GM12878 (cell line): Measurements from ENCODE around the gene WRAP73. TPM values are rescaled to one million over a fixed set of nuclear protein-coding genes. Genes with fewer than 3 reads are reported as not detected.

ENCODE experiments used
- ATAC-seq: fragments of 200-7000 bp; cut with Tn5 transposase; 3 replicates; pipeline ENCODE4 v1.9.1; 2020; ENCODE audit warnings: mild to moderate bottlenecking, moderate library complexity
- BruUV-seq: library from RNA; stranded (reverse); fragments of 400-500 nt; replicated peaks from 2 replicates; lab custom pipeline; 2021; lab: Mats Ljungman, UMichigan
- CTCF ChIA-PET: fragments of 300-600 bp; sonication (Branson Sonifier 250); formaldehyde crosslinking; extraction: SDS; loops from one replicate; lab custom pipeline; 2021; ENCODE audit warnings: inconsistent platforms; lab: Yijun Ruan, JAX
- POLR2A ChIA-PET: fragments of 350-600 bp; formaldehyde crosslinking; extraction: SDS; loops from one replicate; lab custom pipeline; 2021; ENCODE audit warnings: inconsistent platforms; lab: Charles Lee
- RAD21 ChIA-PET: fragments of 300-600 bp; sonication (Branson Sonifier 250); formaldehyde crosslinking; loops from one replicate; lab custom pipeline; 2023; ENCODE audit warnings: antibody characterized with exemption; ENCODE audit not compliant: unreplicated experiment; lab: Charles Lee
- SMC1A ChIA-PET: fragments of 300-600 bp; sonication (Branson Sonifier 250); formaldehyde crosslinking; loops from one replicate; lab custom pipeline; 2023; ENCODE audit not compliant: unreplicated experiment, uncharacterized antibody; lab: Charles Lee
- DNase-seq: peaks from one replicate; pipeline ENCODE4 v3.0.0-alpha.2; 2011; ENCODE audit warnings: low read depth, low spot score
- FAIRE-seq: peaks from 3 replicates; lab custom pipeline; 2011; peaks lifted over from hg19 to GRCh38; lab: Jason Lieb, UNC
- H2AFZ ChIP-seq: 2 replicates; pipeline ENCODE4 v1.6.0; 2011; ENCODE audit warnings: low read depth, low read length, control low read depth; ENCODE audit not compliant: control insufficient read depth
- H3K27ac ChIP-seq: 2 replicates; pipeline ENCODE4 v1.5.1; 2011; ENCODE audit warnings: control low read depth; ENCODE audit not compliant: control insufficient read depth, insufficient read depth
- H3K27me3 ChIP-seq, 2 experiments: replicated peaks in 1 of 2; 2 replicates each; pipeline versions ENCODE4 v1.6.0 to v1.6.1; 2011; ENCODE audit warnings: low read length in 1 of 2; ENCODE audit not compliant: control insufficient read depth in 2 of 2, insufficient read depth in 2 of 2
- H3K36me3 ChIP-seq, 2 experiments: 2 replicates each; pipeline ENCODE4 v1.5.1; 2011; ENCODE audit warnings: low read length in 1 of 2; ENCODE audit not compliant: control insufficient read depth in 2 of 2, insufficient read depth in 2 of 2
- H3K4me1 ChIP-seq: 2 replicates; pipeline ENCODE4 v1.6.1; 2011; ENCODE audit warnings: mild to moderate bottlenecking, low read length, moderate library complexity, mixed read lengths; ENCODE audit not compliant: control insufficient read depth, insufficient read depth
- H3K4me2 ChIP-seq: 2 replicates; pipeline ENCODE4 v1.6.0; 2011; ENCODE audit warnings: control low read depth; ENCODE audit not compliant: control insufficient read depth, insufficient read depth
- H3K4me3 ChIP-seq: fragments of 200-600 bp; sonication (generic); 2 replicates; pipeline ENCODE4 v1.5.1; 2016
- H3K79me2 ChIP-seq: 2 replicates; pipeline ENCODE4 v1.6.0; 2011; ENCODE audit warnings: low read length; ENCODE audit not compliant: control insufficient read depth, insufficient read depth
- H3K9ac ChIP-seq: 2 replicates; pipeline ENCODE4 v1.8.0; 2011; ENCODE audit warnings: low read length, control low read depth, mixed read lengths; ENCODE audit not compliant: control insufficient read depth, insufficient read depth
- H3K9me3 ChIP-seq: replicated peaks from 3 replicates; pipeline ENCODE4 v1.5.1; 2011; ENCODE audit warnings: mild to moderate bottlenecking, low read length; ENCODE audit not compliant: control insufficient read depth, insufficient read depth
- H4K20me1 ChIP-seq: 2 replicates; pipeline ENCODE4 v1.6.0; 2011; ENCODE audit not compliant: control insufficient read depth, insufficient read depth
- BCL3 ChIP-seq: IDR thresholded peaks from 2 replicates; pipeline ENCODE4 v1.6.1; 2011; ENCODE audit warnings: borderline replicate concordance, low read depth, mild to moderate bottlenecking, moderate library complexity, low read length; ENCODE audit not compliant: insufficient read depth, poor library complexity, severe bottlenecking
- CREB1 ChIP-seq: IDR thresholded peaks from 2 replicates; pipeline ENCODE4 v1.6.1; 2012; ENCODE audit warnings: low read depth, mild to moderate bottlenecking, inconsistent platforms
- EZH2 ChIP-seq: IDR thresholded peaks from 2 replicates; pipeline ENCODE4 v1.6.1; 2012; ENCODE audit warnings: low read depth, mild to moderate bottlenecking, control low read depth, inconsistent platforms, low read length, borderline replicate concordance; ENCODE audit not compliant: control insufficient read depth
- FOXM1 ChIP-seq: IDR thresholded peaks from 2 replicates; pipeline ENCODE4 v1.6.1; 2012; ENCODE audit warnings: low read depth, mild to moderate bottlenecking, inconsistent platforms, low read length, moderate library complexity
- NR2C1 ChIP-seq: fragments of 450-650 bp; IDR thresholded peaks from 2 replicates; pipeline ENCODE4 v1.6.1; 2017; ENCODE audit warnings: antibody characterized with exemption, mild to moderate bottlenecking, moderate library complexity
- PBX3 ChIP-seq: IDR thresholded peaks from 2 replicates; pipeline ENCODE4 v1.6.1; 2011; ENCODE audit warnings: mild to moderate bottlenecking, low read depth, low read length, moderate library complexity; ENCODE audit not compliant: insufficient replicate concordance
- RFX5 ChIP-seq: IDR thresholded peaks from 2 replicates; pipeline ENCODE4 v1.6.1; 2011; ENCODE audit warnings: low read depth, low read length, improper control_type of control experiment
- SRF ChIP-seq, 2 experiments: IDR thresholded peaks; 2 replicates each; pipeline ENCODE4 v1.6.1; 2011; ENCODE audit warnings: low read depth in 2 of 2, low read length in 2 of 2, mild to moderate bottlenecking in 1 of 2, moderate library complexity in 1 of 2
- TAF1 ChIP-seq: IDR thresholded peaks from 2 replicates; pipeline ENCODE4 v1.6.1; 2011; ENCODE audit warnings: mild to moderate bottlenecking, low read depth, low read length, borderline replicate concordance
- WGBS: methylation state at CpG from one replicate; pipeline ENCODE4 v1.1.6; 2016; ENCODE audit warnings: low lambda C conversion rate; ENCODE audit not compliant: insufficient replicate concordance, insufficient coverage; ENCODE audit errors: missing lambda C conversion rate; 5-methylcytosine and 5-hydroxymethylcytosine counted together
- in situ Hi-C: fragments of 300-500 bp; cut with MboI; formaldehyde crosslinking; loops from 9 replicates; pipeline ENCODE4 v1.14.3; 2018; ENCODE audit warnings: mixed read lengths
- intact Hi-C: fragments of 100-400 bp; cut with micrococcal nuclease; formaldehyde crosslinking; loops from one replicate; pipeline ENCODE4 v1.14.2; 2022; ENCODE audit not compliant: unreplicated experiment
- polyA plus RNA-seq, 11 experiments: library from polyadenylated mRNA; depleted of rRNA in 4 of 11; unstranded in 6 of 11; stranded (reverse) in 5 of 11; fragments of >200 nt; fragmentation: Nextera tagmentation in 4 of 11; fragmentation: Illumina TruSeq in 1 of 11; extraction: Ambion mirVana in 4 of 11; extraction: Trizol in 1 of 11; gene quantifications; 1 replicate in 1 of 11; 2 replicates in 10 of 11; pipeline versions ENCODE4 v1.2.1 to v1.2.3, GENCODE V29; 2011 to 2016; ENCODE audit warnings: inconsistent platforms in 2 of 11, missing spikeins in 2 of 11, low read depth in 1 of 11
- total RNA-seq, 4 experiments: library from RNA; depleted of rRNA in 3 of 4; stranded (reverse); fragments of >200 nt in 3 of 4; fragmentation: Illumina TruSeq in 1 of 4; extraction: Trizol in 1 of 4; gene quantifications; 2 replicates each; pipeline versions ENCODE4 v1.2.1 to v1.2.3, GENCODE V29; 2013 to 2021
- TF ChIP-seq, protein P1 (sequence below): fragments of 450-650 bp; IDR thresholded peaks from 2 replicates; pipeline ENCODE4 v1.6.1; 2017; ENCODE audit warnings: mild to moderate bottlenecking, moderate library complexity

WRAP73 gene
- total and polyA plus RNA-seq, 10 of the 15 experiments (the other 5 are each of a cell fraction or from before 2014, with no cell fraction given): 3.2 to 65.8 (median 48.0) TPM

DNA sequence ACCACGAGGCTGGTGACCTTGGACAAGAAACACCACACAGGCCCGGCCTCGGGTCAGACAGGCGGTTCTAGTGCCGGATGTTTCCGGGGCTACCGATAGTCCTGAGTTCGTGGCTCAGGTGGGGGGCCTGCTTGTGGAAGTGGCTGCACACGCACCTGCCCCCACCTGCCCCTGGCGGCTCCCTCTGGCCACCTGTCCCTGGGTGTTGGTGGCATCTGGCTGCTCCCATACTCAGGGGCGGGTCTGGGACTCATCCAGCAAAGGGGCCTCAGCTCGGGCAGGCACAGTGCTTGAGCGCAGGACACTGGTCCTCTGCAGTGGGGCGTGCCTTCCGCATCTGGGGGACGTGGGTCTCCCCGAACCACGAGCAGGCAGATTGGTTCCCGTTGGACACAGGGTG is 36.0 kb upstream of the WRAP73 start (continued):
- no peak for TF ChIP-seq BCL3
- no peak for TF ChIP-seq FOXM1

DNA sequence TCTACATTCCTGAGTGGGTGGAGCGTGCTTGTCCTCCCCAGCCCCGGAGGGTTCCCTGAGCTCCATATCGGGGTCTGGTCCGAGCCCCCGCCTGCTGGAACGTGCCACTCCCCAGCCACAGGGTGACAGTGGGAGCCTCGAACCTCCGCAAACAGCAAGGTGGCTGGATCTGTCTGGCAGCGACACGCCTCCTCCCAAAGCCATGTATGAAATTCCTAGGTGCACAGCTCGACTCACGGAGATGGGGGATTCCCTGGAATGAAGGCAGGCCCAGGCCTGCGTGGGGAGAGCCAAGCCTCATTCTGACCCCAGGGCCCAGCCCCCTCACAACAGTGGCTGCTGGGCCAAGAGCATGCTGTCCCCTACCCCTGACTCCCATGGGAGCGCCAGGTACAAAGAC is 35.3 kb upstream of the WRAP73 start:
- H2AFZ ChIP-seq: no peak overlapping the region
- ChIA-PET SMC1A (no interaction called here), RAD21 (no interaction called here), POLR2A (no interaction called here)
- 90% methylated on average over 14 of the region's 14 CpGs for WGBS
- peaks cover 5% of the 10 kb centered on the region for H3K79me2 ChIP-seq
- no peaks in the 10 kb centered on the region; the same call in 1 of the 2 replicates for H4K20me1 ChIP-seq
- intact Hi-C loops: no loop called here
- FAIRE-seq: no peak
- H3K27ac ChIP-seq: no peak overlapping the region
- peaks cover 2 to 49% of the 10 kb centered on the region in 2 experiments; a peak in 3 of 4 replicates for H3K36me3 ChIP-seq
- H3K4me3 ChIP-seq: no peak overlapping the region
- TF ChIP-seq NR2C1 (no peak), PBX3 (no peak), TAF1 (no peak), CREB1 (no peak), SRF (IDR thresholded peaks at IDR 0.05; ENCODE audit: low read depth in 2 of 2, low read length in 2 of 2) (no peak), RFX5 (no peak), EZH2 (no peak)
- TF ChIP-seq, protein P1, sequence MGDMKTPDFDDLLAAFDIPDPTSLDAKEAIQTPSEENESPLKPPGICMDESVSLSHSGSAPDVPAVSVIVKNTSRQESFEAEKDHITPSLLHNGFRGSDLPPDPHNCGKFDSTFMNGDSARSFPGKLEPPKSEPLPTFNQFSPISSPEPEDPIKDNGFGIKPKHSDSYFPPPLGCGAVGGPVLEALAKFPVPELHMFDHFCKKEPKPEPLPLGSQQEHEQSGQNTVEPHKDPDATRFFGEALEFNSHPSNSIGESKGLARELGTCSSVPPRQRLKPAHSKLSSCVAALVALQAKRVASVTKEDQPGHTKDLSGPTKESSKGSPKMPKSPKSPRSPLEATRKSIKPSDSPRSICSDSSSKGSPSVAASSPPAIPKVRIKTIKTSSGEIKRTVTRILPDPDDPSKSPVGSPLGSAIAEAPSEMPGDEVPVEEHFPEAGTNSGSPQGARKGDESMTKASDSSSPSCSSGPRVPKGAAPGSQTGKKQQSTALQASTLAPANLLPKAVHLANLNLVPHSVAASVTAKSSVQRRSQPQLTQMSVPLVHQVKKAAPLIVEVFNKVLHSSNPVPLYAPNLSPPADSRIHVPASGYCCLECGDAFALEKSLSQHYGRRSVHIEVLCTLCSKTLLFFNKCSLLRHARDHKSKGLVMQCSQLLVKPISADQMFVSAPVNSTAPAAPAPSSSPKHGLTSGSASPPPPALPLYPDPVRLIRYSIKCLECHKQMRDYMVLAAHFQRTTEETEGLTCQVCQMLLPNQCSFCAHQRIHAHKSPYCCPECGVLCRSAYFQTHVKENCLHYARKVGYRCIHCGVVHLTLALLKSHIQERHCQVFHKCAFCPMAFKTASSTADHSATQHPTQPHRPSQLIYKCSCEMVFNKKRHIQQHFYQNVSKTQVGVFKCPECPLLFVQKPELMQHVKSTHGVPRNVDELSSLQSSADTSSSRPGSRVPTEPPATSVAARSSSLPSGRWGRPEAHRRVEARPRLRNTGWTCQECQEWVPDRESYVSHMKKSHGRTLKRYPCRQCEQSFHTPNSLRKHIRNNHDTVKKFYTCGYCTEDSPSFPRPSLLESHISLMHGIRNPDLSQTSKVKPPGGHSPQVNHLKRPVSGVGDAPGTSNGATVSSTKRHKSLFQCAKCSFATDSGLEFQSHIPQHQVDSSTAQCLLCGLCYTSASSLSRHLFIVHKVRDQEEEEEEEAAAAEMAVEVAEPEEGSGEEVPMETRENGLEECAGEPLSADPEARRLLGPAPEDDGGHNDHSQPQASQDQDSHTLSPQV: no peak
- TF ChIP-seq, all 136 proteins: peak for 0
- Histone ChIP-seq H3K9me3 (no peaks in the 10 kb centered on the region), H3K27me3 (no peaks in the 10 kb centered on the region), H3K4me1 (peaks cover 12% of the 10 kb centered on the region), H3K9ac (no peak overlapping the region), H3K4me2 (no peak overlapping the region)
- DNase-seq (no peak), ATAC-seq (no peak)
- in situ Hi-C loops: no loop called here
- CTCF ChIA-PET: no interaction called here
- no TSS peak for BruUV-seq
